NB4 (cell line): ENCODE measurements around the gene HDGFL3.
A peak's percentile ranks its signal among the peaks of the same experiment; 100 is the strongest.
"Not testable (repeated sequence)": the region's sequence is repeated elsewhere in the genome, so short reads cannot be mapped to it uniquely, and the experiment has no call there.

Source experiments
- DNase-seq: peaks from one replicate; pipeline ENCODE4 v3.0.0; 2010; ENCODE audit warnings: low read depth
- H3K4me3 ChIP-seq: one replicate; pipeline ENCODE4 v1.5.1; 2011; ENCODE audit warnings: mild to moderate bottlenecking, low read depth, low read length, moderate library complexity
- CTCF ChIP-seq: IDR thresholded peaks from one replicate; pipeline ENCODE4 v1.5.1; 2012; ENCODE audit warnings: low read depth, low read length
- MAX ChIP-seq: IDR thresholded peaks from 2 replicates; pipeline ENCODE4 v1.6.1; 2011; ENCODE audit warnings: low read depth, low read length
- MYC ChIP-seq: IDR thresholded peaks from 2 replicates; pipeline ENCODE4 v1.6.1; 2011; ENCODE audit warnings: low read depth, low read length
- POLR2A ChIP-seq: IDR thresholded peaks from 2 replicates; pipeline ENCODE4 v1.6.1; 2011; ENCODE audit warnings: mild to moderate bottlenecking; ENCODE audit not compliant: insufficient read length; ENCODE audit errors: extremely low read depth

Gene HDGFL3

GRCh38 chr15:83099290-83099689 is 108.3 kb downstream of the HDGFL3 start:
- no peak for DNase-seq
- H3K4me3 ChIP-seq, result no peak overlapping the region
- TF ChIP-seq CTCF (no peak), POLR2A (no peak), MYC (no peak), MAX (no peak)

- DNase-seq, result no peak
- H3K4me3 ChIP-seq, result no peak overlapping the region
- no peak for TF ChIP-seq MAX
- TF ChIP-seq CTCF, result no peak
- TF ChIP-seq MYC, result no peak
- TF ChIP-seq POLR2A, result no peak
Observed at GRCh38 chr15:83098079-83098478, 109.5 kb downstream of the HDGFL3 start.

GRCh38 chr15:83094583-83094982 is 113.0 kb downstream of the HDGFL3 start:
- DNase-seq, result no peak
- TF ChIP-seq POLR2A, result no peak
- no peak for TF ChIP-seq CTCF
- no peak for TF ChIP-seq MAX
- no peak for TF ChIP-seq MYC
- H3K4me3 ChIP-seq, result no peak overlapping the region

- peak; percentile 61 for DNase-seq
- TF ChIP-seq MYC (no peak), CTCF (no peak), MAX (no peak), POLR2A (no peak)
Observed at GRCh38 chr15:83092309-83092976, 115.2 kb downstream of the HDGFL3 start.

GRCh38 chr15:83091965-83092308 is 115.7 kb downstream of the HDGFL3 start:
- not testable (repeated sequence) for DNase-seq, H3K4me3 ChIP-seq

More at GRCh38 chr15:83092309-83092976, 115.2 kb downstream of the HDGFL3 start:
- no peak overlapping the region for H3K4me3 ChIP-seq

GRCh38 chr15:83090465-83090864 is 117.2 kb downstream of the HDGFL3 start:
- no peak for DNase-seq
- TF ChIP-seq CTCF, result no peak
- no peak for TF ChIP-seq MAX
- no peak for TF ChIP-seq MYC
- no peak for TF ChIP-seq POLR2A
- no peak overlapping the region for H3K4me3 ChIP-seq
